MCF 10A (cell line): Measurements from ENCODE around the gene MT1E. TPM values are rescaled to one million over a fixed set of nuclear protein-coding genes. Genes with fewer than 3 reads are reported as not detected.

Source experiments
- BruUV-seq: library from RNA; stranded (reverse); fragments of 400-500 nt; replicated peaks from 2 replicates; lab custom pipeline; 2021; lab: Mats Ljungman, UMichigan
- CTCF ChIA-PET: fragments of 300-600 bp; sonication (Branson Sonifier 250); formaldehyde crosslinking; extraction: SDS; loops from one replicate; lab custom pipeline; 2021; ENCODE audit warnings: antibody characterized with exemption, inconsistent platforms; lab: Yijun Ruan, JAX
- POLR2A ChIA-PET: fragments of 300-600, 350-650 bp; sonication (Branson Sonifier 250); formaldehyde crosslinking; extraction: SDS; loops from one replicate; lab custom pipeline; 2020; ENCODE audit warnings: antibody characterized with exemption, inconsistent platforms; lab: Yijun Ruan, JAX
- DNase-seq: peaks from one replicate; pipeline ENCODE4 v3.0.0-alpha.2; 2018; ENCODE audit not compliant: unreplicated experiment
- H3K27ac Mint-ChIP-seq: one replicate; pipeline ENCODE4 v1.8.0; 2022; ENCODE audit warnings: mild to moderate bottlenecking, low read depth, mixed read lengths; ENCODE audit not compliant: unreplicated experiment
- H3K27me3 Mint-ChIP-seq: one replicate; pipeline ENCODE4 v1.8.0; 2022; ENCODE audit warnings: mixed read lengths; ENCODE audit not compliant: insufficient read depth, unreplicated experiment
- H3K36me3 Mint-ChIP-seq: one replicate; pipeline ENCODE4 v1.8.0; 2022; ENCODE audit warnings: mild to moderate bottlenecking, moderate library complexity, mixed read lengths; ENCODE audit not compliant: insufficient read depth, unreplicated experiment
- H3K4me1 Mint-ChIP-seq: one replicate; pipeline ENCODE4 v1.8.0; 2022; ENCODE audit warnings: mixed read lengths; ENCODE audit not compliant: insufficient read depth, unreplicated experiment
- H3K4me3 Mint-ChIP-seq: one replicate; pipeline ENCODE4 v1.8.0; 2022; ENCODE audit warnings: mild to moderate bottlenecking, moderate library complexity, mixed read lengths; ENCODE audit not compliant: unreplicated experiment
- H3K9me3 Mint-ChIP-seq: one replicate; pipeline ENCODE4 v1.8.0; 2022; ENCODE audit warnings: mixed read lengths; ENCODE audit not compliant: unreplicated experiment
- CTCF ChIP-seq: fragments of 200-600 bp; IDR thresholded peaks from one replicate; pipeline ENCODE4 v1.8.0; 2022; ENCODE audit warnings: antibody characterized with exemption, mild to moderate bottlenecking; ENCODE audit not compliant: unreplicated experiment
- intact Hi-C: fragments of 100-400 bp; cut with micrococcal nuclease; formaldehyde crosslinking; loops from 2 replicates; pipeline ENCODE4 v1.14.1; 2022
- total RNA-seq: library from RNA; stranded (reverse); gene quantifications from 2 replicates; pipeline ENCODE4 v1.2.3, GENCODE V29; 2022

MT1E gene
- total RNA-seq, 1 experiment from 2014 or later = 934 TPM

GRCh38 chr16:56632156-56632847 lies 6.7 kb downstream of the MT1E start, which contains the start of gene MT1M:
Gene MT1M, plus strand, starts transcription at chr16:56632659. Its CDS starts 73 bp downstream, at chr16:56632732.
- H3K36me3 Mint-ChIP-seq = peaks cover 7% of the 10 kb centered on the region
- H3K4me3 Mint-ChIP-seq = no peak within 1 kb of the TSS
- no peak within 1 kb of the TSS for H3K27ac Mint-ChIP-seq
- POLR2A ChIA-PET = interaction anchor here (15.3 kb wide), 1 partner anchor 23 kb away, joined by 1404 read pairs; the partner anchor contains the start of gene MT2A
- peaks cover 19% of the 10 kb centered on the region for H3K4me1 Mint-ChIP-seq
- CTCF ChIA-PET = no interaction called here
- no TSS peak for BruUV-seq
- no peak for TF ChIP-seq CTCF
- no peaks in the 10 kb centered on the region for H3K9me3 Mint-ChIP-seq
- H3K27me3 Mint-ChIP-seq = no peaks in the 10 kb centered on the region
- DNase-seq = no peak
- intact Hi-C loops = no loop called here

GRCh38 chr16:56632848-56633365 lies 7.3 kb downstream of the MT1E start:
- ChIA-PET POLR2A (interaction anchor here (0.7 to 1.6 kb wide), 5 partner anchors 14 to 52 kb away, joined by 3 to 4 read pairs (median 4); partner anchors contain the start of gene MT2A), CTCF (interaction anchor here (0.7 kb wide), 1 partner anchor 11 kb away, joined by 4 read pairs; no protein-coding TSS in a partner anchor)
- intact Hi-C loops = no loop called here
- peaks cover 21% of the 10 kb centered on the region for H3K4me1 Mint-ChIP-seq
- DNase-seq = no peak
- H3K36me3 Mint-ChIP-seq = peaks cover 3% of the 10 kb centered on the region
- no peaks in the 10 kb centered on the region for H3K27me3 Mint-ChIP-seq
- no peak for TF ChIP-seq CTCF
- no TSS peak for BruUV-seq
- H3K27ac Mint-ChIP-seq = no peak overlapping the region
- H3K9me3 Mint-ChIP-seq = no peaks in the 10 kb centered on the region
- H3K4me3 Mint-ChIP-seq = no peak overlapping the region

GRCh38 chr16:56633535-56633934 lies 8.0 kb downstream of the MT1E start:
- TF ChIP-seq CTCF = no peak
- ChIA-PET CTCF (interaction anchor here (0.7 to 1.3 kb wide), 2 partner anchors 8 to 10 kb away, joined by 4 to 5 read pairs; partner anchors contain the start of gene MT1E), POLR2A (interaction anchor here (0.7 to 1.6 kb wide), 6 partner anchors 14 to 51 kb away, joined by 3 to 5 read pairs (median 4); partner anchors contain the start of genes MT1X and MT2A)
- no peaks in the 10 kb centered on the region for H3K9me3 Mint-ChIP-seq
- H3K4me3 Mint-ChIP-seq = no peak overlapping the region
- no peaks in the 10 kb centered on the region for H3K36me3 Mint-ChIP-seq
- H3K27ac Mint-ChIP-seq = no peak overlapping the region
- intact Hi-C loops = no loop called here
- no peak for DNase-seq
- no TSS peak for BruUV-seq
- no peaks in the 10 kb centered on the region for H3K27me3 Mint-ChIP-seq
- peaks cover 20% of the 10 kb centered on the region for H3K4me1 Mint-ChIP-seq
